ENCODE measurements around the gene ZNF609. TPM values are rescaled to one million over a fixed set of nuclear protein-coding genes. Genes with fewer than 3 reads are reported as not detected.
A peak's percentile ranks its signal among the peaks of the same experiment; 100 is the strongest.
"Not testable (repeated sequence)": the region's sequence is repeated elsewhere in the genome, so short reads cannot be mapped to it uniquely, and the experiment has no call there.

Gene ZNF609
- total RNA-seq, 3 donors from 2014 or later (not counting 1 experiment from before 2014, with no cell fraction given) = 40.3 to 59.7 (median 55.3) TPM

DNA sequence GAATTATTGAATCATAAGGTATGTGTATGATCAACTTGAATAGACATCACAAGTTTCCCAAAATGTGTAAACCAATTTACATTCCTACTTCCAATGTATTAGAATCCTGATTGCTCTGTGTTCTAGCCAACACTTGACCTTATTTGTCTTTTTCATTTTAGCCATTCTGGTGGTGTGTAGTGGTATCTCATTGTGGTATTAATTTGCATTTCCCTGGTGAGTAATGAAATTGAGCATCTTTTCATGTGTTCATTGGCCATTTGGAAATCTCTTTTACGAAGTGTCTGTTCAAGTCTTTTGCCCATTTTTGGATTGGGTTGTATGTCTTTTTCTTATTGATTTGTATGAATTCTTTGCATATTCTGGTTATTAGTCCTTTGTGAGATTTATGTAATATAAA, 177.0 kb downstream of the ZNF609 start:
- Mint-ChIP-seq H3K9me3 (no peaks in the 10 kb centered on the region), H3K27ac (peak overlapping the region in 1 of 2 donors; percentile 89), H3K4me1 (peaks cover 72 to 74% of the 10 kb centered on the region in 2 donors), H3K27me3 (ENCODE audit: low read depth in 2 of 2) (no peaks in the 10 kb centered on the region), H3K4me3 (no peak overlapping the region), H3K36me3 (peaks cover 10% of the 10 kb centered on the region)
- Histone ChIP-seq H3K4me3 (ENCODE audit: low read length) (no peak overlapping the region), H3K36me3 (ENCODE audit: control insufficient read depth, insufficient read depth, low read length) (no peaks in the 10 kb centered on the region), H3K9me3 (ENCODE audit: control insufficient read depth, insufficient read depth, low read length) (no peaks in the 10 kb centered on the region), H3K4me1 (ENCODE audit: control insufficient read depth, insufficient read depth, low read length) (peaks cover 55% of the 10 kb centered on the region), H3K27me3 (ENCODE audit: control insufficient read depth, insufficient read depth, low read length) (no peaks in the 10 kb centered on the region), H3K27ac (ENCODE audit: low read length) (no peak overlapping the region)
- ATAC-seq (no peak), DNase-seq (no peak)
- intact Hi-C loops (cut with micrococcal nuclease) = no loop called here
- TF ChIP-seq, protein P1, sequence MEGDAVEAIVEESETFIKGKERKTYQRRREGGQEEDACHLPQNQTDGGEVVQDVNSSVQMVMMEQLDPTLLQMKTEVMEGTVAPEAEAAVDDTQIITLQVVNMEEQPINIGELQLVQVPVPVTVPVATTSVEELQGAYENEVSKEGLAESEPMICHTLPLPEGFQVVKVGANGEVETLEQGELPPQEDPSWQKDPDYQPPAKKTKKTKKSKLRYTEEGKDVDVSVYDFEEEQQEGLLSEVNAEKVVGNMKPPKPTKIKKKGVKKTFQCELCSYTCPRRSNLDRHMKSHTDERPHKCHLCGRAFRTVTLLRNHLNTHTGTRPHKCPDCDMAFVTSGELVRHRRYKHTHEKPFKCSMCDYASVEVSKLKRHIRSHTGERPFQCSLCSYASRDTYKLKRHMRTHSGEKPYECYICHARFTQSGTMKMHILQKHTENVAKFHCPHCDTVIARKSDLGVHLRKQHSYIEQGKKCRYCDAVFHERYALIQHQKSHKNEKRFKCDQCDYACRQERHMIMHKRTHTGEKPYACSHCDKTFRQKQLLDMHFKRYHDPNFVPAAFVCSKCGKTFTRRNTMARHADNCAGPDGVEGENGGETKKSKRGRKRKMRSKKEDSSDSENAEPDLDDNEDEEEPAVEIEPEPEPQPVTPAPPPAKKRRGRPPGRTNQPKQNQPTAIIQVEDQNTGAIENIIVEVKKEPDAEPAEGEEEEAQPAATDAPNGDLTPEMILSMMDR (IDR thresholded peaks at IDR 0.05) = no peak
- 100% methylated on average over 1 of the region's 1 CpG for WGBS (ENCODE audit: insufficient coverage)

DNA sequence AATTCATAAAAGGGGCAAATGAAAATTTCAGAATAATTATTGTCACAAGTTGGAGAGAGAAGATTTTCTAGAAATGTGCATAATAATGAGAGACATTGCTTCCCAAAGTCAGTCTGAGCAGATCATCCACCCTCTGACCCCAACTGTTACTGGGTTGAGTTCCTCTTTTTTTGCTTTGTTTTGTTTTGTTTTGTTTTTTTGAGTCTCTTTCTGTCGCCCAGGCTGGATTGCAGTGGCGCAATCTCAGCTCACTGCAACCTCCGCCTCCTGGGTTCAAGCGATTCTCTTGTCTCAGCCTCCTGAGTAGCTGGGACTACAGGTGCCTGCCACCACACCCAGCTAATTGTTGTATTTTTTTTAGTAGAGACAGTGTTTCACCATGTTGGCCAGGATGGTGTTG, 179.4 kb downstream of the ZNF609 start:
- H3K4me3 Mint-ChIP-seq; H3K36me3 ChIP-seq (ENCODE audit: control insufficient read depth, insufficient read depth, low read length); H3K9me3 Mint-ChIP-seq; intact Hi-C loops (cut with micrococcal nuclease); ATAC-seq; H3K4me3 ChIP-seq (ENCODE audit: low read length); H3K9me3 ChIP-seq (ENCODE audit: control insufficient read depth, insufficient read depth, low read length); H3K27me3 ChIP-seq (ENCODE audit: control insufficient read depth, insufficient read depth, low read length); H3K27me3 Mint-ChIP-seq (ENCODE audit: low read depth in 2 of 2); DNase-seq; H3K27ac ChIP-seq (ENCODE audit: low read length); H3K36me3 Mint-ChIP-seq: not testable (repeated sequence)
- H3K4me1 ChIP-seq (ENCODE audit: control insufficient read depth, insufficient read depth, low read length) = peaks cover 35% of the 10 kb centered on the region
- H3K27ac Mint-ChIP-seq = peak overlapping the region; percentile 53 to 62
- H3K4me1 Mint-ChIP-seq = peaks cover 61 to 69% of the 10 kb centered on the region in 2 donors
- WGBS (ENCODE audit: insufficient coverage) = 86% methylated on average over 4 of the region's 4 CpGs

DNA sequence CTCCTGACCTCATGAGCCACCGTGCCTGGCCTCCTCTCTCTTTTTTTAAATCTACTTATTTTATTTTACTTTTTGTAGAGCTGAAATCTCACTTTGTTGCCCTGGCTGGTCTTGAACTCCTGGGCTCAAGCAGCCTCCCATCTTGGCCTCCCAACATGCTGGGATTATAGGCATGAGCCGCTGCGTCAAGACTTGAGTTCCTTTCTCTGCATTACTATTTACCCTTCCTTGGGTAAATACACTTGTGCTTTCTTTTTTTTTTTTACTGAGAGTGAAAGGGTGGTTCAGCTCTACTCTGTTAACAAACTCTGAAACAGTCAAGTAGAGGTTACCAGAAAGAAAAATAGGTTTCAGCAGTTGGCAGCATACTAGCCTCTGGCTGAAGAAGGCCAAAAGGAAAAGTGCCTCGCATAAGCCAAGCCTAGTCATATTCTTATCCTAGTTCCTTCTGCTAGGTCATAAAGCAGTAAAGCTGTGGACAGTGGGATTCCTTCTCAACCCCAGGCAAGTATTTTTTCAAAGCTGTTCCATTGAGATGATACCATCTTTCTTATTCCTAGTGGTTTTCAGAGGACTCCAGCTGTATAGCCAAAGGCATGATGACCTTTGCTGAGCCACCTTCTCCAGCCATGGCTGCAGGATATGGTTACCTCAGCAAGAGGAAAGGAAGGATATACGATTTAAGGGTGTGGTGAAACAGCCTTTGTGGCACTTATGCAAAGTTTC, 179.9 kb downstream of the ZNF609 start:
- TF ChIP-seq, protein P1 (IDR thresholded peaks at IDR 0.05) = no peak
- no peak overlapping the region for H3K27ac ChIP-seq (ENCODE audit: low read length)
- no peak overlapping the region for H3K4me3 Mint-ChIP-seq
- no peaks in the 10 kb centered on the region for H3K27me3 Mint-ChIP-seq (ENCODE audit: low read depth in 2 of 2)
- H3K4me1 ChIP-seq (ENCODE audit: control insufficient read depth, insufficient read depth, low read length) = peaks cover 32% of the 10 kb centered on the region
- ATAC-seq (no peak), DNase-seq (no peak)
- H3K36me3 ChIP-seq (ENCODE audit: control insufficient read depth, insufficient read depth, low read length) = no peaks in the 10 kb centered on the region
- H3K4me3 ChIP-seq (ENCODE audit: low read length) = no peak overlapping the region
- no peaks in the 10 kb centered on the region for H3K9me3 ChIP-seq (ENCODE audit: control insufficient read depth, insufficient read depth, low read length)
- H3K36me3 Mint-ChIP-seq = peaks cover 10% of the 10 kb centered on the region
- no peaks in the 10 kb centered on the region for H3K9me3 Mint-ChIP-seq
- no peaks in the 10 kb centered on the region for H3K27me3 ChIP-seq (ENCODE audit: control insufficient read depth, insufficient read depth, low read length)
- H3K27ac Mint-ChIP-seq = peak overlapping the region; percentile 53 to 62
- WGBS (ENCODE audit: insufficient coverage) = 62% methylated on average over 5 of the region's 5 CpGs
- H3K4me1 Mint-ChIP-seq = peaks cover 59 to 63% of the 10 kb centered on the region in 2 donors
- intact Hi-C loops (cut with micrococcal nuclease) = no loop called here

DNA sequence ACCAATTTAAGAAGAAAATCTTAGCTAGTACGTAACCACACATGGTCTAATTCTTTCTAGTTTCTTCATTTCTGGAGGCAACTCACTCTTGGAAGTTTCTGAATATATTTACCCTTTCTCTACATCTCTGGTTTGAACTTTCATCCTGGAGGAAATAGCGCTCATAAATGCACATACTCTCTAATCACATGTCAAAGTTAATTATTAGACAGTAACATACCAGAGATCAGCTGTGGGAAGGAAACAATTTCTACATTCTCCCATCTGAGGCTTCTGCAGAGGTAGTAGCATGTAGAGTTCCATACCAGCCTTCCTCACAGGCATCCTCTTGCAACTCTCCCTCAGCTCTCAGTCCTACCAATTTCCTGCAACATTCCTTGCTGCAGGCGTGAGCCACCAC, 182.5 kb downstream of the ZNF609 start:
- Histone ChIP-seq H3K27ac (ENCODE audit: low read length) (no peak overlapping the region), H3K4me1 (ENCODE audit: control insufficient read depth, insufficient read depth, low read length) (peaks cover 25% of the 10 kb centered on the region), H3K27me3 (ENCODE audit: control insufficient read depth, insufficient read depth, low read length) (no peaks in the 10 kb centered on the region), H3K36me3 (ENCODE audit: control insufficient read depth, insufficient read depth, low read length) (no peaks in the 10 kb centered on the region), H3K9me3 (ENCODE audit: control insufficient read depth, insufficient read depth, low read length) (no peaks in the 10 kb centered on the region), H3K4me3 (ENCODE audit: low read length) (no peak overlapping the region)
- 100% methylated on average over 3 of the region's 3 CpGs for WGBS (ENCODE audit: insufficient coverage)
- DNase-seq = no peak
- no peaks in the 10 kb centered on the region for H3K9me3 Mint-ChIP-seq
- intact Hi-C loops (cut with micrococcal nuclease) = no loop called here
- TF ChIP-seq, protein P1 (IDR thresholded peaks at IDR 0.05) = no peak
- no peak overlapping the region for H3K4me3 Mint-ChIP-seq
- H3K36me3 Mint-ChIP-seq = peaks cover 4% of the 10 kb centered on the region
- ATAC-seq = no peak
- peak overlapping the region in 1 of 2 donors; percentile 70 for H3K27ac Mint-ChIP-seq
- H3K27me3 Mint-ChIP-seq (ENCODE audit: low read depth in 2 of 2) = no peaks in the 10 kb centered on the region
- H3K4me1 Mint-ChIP-seq = peaks cover 40 to 48% of the 10 kb centered on the region in 2 donors
